NCI-H748 treated with DMSO at 0.1 percent for 48 hours (cell line): Measurements from ENCODE around the gene BOC.

Source experiments
- DNase-seq: peaks from one replicate; lab custom pipeline; 2025; lab: John Stamatoyannopoulos, UW

The BOC gene

DNA sequence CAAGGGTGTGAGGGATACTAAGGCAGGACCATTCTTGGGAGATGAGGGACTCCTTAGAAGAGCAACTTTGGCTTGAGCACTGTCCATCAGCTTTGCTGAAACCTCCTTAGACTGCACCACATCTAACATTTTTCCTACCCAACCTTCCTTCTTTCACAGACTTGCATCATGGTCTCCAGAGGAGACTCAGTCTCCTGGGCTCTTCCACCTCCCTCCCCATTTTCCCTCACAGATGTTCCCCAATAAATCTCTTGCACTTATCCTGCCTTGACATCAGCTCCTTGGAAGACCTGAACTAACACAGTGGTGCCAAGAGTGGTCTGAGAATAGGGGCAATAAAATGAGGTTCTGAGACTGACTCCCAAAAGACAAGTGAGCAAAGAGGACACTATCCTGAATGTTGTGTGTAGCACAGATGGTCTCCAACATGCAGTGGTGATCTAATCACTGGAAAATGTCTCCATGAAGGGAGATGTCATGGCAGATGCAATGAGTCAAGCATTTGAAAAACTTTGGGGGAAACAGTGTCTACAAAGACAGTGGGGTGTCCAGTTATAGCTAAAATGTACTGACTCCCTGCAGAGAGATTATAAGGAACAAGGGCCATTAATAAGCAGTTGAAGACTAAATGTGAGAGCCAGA is 26.0 kb upstream of the BOC start:
- DNase-seq: no peak

DNA sequence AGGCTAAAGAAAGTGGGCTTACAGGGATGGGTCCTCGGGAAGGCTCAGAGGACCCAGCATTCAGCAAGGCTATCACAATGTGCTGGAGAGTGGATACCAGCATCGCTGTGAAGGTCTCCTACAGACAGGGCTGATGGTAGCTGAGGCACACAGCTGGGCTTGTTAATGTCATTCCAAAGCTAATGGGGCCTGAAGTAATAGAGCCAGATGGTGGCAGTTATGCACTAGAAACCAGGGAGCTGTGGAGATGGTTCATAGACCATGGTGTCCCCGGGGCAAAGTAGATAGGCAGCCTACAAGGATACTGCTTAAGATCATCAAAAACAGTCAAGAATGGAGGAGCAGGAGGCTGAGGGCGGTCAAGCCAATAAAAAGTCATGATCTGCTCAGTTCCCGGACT is 24.8 kb upstream of the BOC start:
- DNase-seq: no peak

DNA sequence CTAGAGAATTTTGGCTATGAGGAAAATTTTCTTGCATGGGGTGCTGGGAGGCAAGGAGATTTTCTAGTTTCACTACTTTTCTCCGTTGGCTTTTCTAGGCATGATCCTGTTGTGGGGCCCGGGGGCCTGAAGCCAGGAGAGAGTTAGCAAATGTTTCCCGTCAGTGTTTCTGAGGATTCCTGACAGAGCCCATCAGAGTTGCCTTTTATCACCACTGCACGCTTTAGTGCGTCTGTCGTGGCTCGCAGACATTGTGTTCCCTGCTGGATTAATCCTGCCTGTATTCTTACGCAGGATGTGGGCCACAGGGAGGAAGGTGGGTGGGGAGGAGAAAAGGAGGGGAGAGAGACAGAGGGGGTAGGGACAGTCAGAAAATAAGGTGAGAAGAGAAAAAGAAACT is 18.1 kb upstream of the BOC start:
- no peak for DNase-seq

DNA sequence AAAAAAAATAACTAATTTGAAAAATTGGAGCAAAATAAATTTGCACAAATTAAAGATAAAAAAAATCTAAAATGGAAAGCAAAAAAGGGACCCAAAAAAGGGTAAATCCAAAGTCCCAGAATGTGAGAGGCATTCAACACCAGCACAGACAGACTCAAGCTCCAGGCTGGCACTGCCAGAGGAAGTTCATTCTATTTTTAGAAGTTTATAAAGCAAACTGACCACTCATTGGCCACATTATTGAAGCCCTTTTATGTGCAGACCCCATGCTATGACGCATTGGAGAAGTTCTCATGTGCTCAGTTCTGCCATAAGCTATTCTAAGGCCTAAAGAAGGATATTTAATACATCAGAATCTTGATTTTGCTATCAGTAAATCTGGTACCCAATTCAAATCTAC is 17.6 kb upstream of the BOC start:
- no peak for DNase-seq

DNA sequence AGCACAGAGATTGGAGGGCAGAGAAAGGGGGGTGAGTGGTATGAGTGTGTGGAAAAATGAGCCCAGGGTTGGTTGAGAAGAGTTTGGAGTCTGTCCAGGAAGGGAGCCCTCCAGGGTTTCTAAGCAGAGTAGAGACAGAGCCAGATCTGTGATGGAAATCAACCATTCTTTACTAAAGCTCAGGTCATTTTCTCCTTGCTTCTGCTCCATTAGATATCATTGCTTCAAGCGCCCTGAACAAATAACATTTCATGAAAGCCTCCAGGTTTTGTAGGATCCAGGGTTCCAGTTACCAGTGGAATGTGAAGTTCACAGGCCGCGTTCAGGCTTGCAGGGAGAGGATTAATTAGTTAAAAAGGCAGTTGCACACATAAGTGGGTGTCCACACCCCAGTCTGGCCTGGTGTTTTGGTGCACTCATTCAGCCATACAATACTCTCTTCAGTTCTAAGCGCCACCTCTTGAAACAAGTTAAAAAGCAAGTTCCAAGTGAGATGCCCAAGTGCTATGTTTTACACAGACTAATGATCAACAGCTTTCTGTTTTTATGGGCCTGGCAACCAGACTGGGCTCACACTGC is 16.4 kb upstream of the BOC start:
- DNase-seq: no peak

DNA sequence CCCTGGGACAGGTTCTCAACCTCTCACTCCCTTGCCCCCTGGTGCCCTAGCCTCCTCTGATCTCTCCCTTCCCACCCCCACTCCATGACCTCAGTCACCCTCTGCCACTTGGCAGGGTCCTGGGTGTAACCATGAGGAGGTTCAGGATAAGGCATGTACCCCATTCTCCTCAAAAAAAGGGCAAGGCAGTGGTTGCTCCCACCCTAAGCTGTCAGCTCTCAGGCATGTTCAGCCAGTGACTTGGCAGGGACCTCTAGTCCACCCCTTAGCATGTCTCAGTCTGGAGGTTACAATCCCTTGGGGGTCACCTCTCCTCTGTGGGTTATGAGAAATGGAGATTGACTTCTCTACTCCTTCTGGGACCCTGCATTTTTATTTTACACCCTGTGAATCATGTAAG is 11.0 kb upstream of the BOC start:
- no peak for DNase-seq

DNA sequence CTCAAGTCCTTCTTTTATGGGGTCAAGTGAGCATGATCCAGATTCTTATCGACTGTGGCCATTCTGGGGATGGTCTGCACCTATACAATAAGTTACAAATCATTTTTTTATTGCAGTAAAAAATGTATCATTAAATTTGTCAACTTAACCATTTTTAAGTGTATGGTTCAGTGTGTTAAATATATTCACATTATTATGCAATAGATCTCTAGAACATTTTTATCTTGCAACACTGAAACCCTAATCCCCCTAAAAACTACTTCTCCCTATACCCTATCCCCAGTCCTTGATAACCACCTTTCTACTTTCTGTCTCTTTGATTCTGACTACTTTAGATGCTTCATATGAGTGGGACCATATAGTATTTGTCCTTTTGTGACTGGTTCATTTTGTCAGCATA is 10.4 kb upstream of the BOC start:
- DNase-seq: no peak

DNA sequence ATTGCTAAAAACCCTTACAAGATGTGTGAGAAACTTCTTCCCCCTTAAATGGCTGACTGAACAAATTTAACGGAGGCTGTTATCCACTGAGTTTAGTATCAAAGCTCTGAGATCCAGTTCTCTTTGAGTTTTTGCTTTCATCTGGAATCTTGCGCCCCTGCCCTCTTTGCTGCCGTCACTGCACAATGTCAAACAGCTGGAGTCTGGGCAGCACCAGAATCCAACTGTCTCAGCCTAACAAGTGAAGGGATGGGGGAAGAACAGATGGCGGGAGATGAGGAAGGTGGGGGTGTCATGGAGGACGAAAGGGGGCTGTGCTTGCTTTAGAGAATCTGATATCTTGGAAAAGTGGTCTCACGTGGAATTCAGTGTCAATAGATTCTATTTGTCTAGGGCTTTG is 7.0 kb upstream of the BOC start:
- no peak for DNase-seq

DNA sequence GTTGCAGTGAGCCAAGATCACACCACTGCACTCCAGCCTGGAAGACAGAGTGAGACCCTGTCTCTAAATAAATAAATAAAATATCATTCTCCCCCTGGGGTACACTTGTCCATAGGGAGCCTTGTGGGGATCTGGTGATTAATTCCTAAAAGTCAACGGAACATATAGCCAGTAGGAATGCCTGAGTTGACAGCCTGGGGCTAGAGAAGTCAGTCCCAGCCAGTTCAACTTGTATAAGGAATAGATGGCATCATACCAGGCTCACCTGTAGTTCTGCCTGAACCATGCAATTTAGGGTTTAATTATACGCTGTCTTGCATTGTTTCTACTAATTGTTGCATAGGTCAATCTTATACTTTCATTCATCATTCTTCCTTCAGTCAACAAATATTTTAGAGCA is 5.9 kb upstream of the BOC start:
- DNase-seq: no peak

DNA sequence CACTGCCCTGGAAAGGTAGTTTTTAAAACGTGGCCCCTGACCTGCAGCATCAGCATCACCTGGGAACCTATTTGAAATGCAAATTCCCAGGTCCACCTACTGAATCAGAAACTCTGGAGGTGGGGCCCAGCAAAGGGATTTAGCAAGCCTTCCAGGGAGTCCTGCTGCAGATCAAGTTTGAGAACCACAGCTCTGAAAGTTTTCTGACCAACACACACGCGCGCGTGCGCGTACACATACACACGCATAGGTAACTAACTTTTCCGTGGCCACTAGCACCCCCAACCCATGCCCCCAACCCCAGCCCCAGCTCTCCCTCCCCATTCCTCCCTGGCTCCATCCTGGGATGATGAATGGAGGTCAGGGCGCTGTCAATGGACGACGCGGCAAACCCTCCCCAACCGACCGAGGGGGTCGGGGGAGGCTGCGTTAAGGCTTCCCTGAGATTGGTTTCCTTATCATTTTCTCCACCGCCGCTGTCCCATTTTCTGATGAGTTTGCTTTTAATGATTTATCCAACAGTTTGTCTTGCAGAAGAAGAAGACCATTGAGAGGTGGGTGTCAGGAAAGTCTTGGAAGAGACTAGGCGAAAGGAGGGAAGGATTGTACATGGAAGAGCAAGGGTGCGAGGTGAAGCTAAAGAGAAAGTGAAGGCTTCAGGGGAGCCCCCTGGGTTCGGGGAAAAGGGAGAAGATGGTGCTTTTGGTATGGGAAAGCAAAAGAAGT is 590 bp upstream of the BOC start:
- DNase-seq: no peak

DNA sequence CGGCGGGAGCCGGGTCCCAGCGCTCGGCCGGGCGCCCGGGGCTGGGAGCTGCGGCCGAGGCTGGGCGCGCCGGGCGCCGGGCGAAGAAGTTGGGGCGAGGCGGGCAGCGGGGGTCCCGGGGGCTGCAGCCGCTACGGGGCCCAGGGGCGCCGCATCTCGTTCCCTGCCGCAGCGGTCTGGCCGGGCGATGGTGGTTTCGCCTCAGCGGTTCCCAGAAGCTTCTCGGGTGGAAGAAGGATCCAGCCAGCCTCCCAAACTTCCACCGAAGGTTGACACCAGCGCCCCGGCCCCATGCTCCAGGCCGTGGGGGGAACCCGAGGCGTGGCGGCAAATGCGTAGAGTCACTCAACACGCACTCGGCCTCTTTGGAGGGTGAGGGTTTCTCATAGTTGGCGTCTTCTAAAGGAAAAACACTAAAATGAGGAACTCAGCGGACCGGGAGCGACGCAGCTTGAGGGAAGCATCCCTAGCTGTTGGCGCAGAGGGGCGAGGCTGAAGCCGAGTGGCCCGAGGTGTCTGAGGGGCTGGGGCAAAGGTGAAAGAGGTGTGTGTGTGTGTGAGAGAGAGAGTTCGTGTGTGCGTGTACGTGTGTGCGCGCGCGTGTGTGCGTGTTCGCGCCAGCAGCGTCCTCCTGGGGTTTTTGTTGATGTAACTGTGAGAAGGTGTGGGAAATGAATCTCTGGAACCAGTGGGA is 940 bp downstream of the BOC start:
- DNase-seq: no peak

DNA sequence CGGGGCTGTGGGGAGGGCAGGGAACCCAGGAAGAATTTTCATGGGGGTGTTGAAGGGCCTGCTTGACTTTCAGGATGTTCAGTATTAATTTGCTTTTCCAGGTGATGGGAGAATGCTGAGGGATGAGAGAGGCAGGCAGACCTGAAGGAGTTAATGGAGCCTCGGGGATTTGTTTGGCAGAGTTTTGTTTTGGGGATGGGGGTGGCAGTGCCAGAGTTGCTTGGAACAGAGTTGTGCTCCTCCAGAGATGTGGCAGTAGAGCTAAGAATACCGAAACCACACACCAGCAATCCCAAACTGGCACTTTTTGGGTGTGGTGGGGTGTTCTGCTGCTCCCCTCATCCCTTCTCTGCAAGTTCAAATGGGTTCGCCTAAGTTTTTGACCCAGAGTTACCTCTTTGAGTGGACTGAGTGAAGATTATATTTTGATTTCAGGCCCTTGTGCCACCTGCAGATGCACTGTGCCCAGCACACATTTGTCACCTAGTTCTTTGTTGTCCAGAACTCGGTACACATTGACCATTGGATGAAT is 1.6 kb downstream of the BOC start:
- no peak for DNase-seq

DNA sequence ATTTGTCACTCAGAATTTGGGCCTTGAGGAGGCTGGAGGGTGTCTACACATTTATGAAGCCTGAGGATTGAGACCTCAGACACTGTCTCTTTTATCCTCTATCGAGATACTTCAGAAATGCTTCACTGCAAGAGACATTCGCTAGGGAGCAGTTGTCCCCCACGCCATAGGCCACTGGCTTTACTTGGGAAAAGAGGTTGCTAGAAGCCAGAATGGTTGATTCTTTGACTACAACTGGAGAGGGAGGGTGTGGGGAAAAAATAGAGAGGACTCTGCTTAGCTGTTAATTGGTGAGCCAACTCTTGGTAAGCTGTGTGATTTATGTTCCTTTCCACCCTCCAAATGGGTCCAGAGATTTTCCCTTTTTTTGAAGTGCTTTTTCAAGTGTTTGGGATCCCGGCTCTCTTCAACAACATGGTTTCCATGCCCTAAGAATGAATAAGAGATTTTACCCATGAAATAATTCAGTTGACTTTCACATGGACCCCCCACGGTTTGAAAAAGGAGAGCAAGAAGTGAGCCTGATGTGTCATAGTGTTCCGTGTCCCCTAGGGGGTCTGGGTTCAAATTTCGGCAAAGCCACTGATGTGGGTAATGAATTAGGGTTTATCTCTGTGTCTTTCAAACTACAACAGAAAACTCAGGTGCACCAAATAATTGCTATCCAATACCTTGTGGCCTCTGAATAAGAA is 2.7 kb downstream of the BOC start:
- DNase-seq: no peak

DNA sequence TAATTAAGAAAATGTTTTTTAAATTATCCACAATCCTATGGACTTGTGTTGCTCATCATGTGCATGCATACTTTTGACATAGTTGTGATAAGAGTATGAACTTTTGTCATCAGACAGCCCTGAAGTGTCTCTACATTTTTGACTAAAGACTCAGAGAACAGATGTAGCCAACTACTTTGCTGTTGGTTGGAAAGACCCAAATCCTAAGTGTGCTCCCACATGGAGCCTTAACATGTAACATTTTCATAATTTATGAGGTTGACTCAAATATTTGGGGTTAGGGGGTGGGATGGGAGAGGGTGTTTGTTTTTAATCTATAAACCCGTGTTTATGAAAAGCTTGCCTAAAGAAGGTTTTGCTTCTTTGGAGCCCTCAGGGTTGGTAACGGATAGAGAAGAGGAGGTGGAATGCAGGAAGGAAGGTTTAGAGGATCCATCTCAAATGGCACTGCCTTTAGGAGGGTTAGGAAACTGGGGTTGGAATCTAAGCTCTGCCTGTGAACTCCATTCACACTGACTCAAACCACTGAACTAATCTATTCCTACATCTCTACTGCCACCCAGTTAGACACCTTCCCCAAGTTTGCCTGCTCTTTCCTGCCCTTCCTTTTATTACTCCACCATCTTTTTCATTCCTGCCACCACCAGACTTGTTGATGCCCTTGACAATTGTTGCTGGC is 3.7 kb downstream of the BOC start:
- no peak for DNase-seq

DNA sequence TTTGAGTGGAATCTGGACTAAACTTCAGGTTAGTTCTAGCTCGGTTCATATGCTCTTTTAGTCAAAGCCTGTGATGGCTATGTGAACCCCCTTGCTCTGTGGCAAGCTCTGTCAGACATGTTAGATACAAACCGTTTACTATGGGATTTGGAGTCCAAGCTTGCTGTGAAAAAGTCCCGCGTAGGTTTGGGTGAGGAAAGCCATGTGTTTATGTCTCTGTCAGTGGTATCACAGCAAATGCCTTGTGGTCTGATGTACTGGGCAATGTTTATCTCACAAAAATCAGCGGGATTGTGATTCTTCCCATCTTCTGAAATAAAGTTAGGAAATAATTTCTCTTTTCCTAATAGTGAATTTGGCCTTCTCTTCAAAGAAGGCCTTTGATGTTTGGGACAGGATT is 5.0 kb downstream of the BOC start:
- no peak for DNase-seq

DNA sequence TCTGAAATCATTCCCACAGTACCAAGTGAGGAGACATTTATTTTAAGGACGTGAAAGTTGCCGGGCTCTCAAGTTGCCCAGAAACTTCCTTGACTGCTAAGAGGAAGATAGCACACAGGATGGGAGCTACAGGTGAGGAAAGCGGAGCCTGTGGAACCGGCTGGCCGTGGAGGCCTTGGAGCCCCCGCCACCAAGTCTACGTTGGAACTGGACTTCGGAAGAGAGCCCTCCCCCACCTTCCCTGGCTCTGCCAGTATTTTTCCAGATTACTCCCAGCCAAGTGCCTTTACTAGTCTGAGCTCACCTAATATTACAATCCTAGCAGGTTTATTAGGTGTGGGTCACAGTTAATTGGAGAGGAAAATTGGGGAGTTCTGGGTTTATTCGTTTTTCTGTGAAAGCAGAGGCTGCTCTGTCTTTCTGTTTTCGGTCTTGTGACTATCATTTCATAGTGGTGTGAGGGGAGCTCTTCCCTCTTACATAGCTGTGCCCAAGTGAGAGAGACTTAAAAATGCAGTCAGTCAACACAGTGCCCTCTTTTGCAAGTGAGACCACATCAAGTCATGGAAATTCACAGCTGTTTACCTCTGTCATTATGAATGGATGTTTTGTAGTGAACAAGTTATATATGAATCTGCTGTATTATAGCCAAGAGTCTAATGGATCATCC is 6.8 kb downstream of the BOC start:
- DNase-seq: no peak

DNA sequence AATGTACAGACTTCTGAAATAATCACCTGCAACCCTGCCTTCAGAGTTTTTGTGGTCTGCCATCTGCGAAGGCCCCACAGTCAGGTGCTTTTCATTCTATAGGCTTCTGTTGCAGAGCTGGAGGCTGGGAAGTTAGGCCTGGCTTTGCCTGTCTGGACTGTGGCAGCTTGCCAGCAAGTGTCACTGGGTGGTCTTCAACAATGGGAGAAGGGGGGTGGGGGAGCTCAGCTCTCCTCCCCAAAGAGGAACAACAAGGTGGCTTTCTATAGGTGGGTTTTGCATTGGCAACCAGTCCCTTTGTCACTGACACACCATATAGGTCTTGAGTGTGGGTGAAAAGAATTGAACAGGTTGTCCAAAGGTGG is 7.3 kb downstream of the BOC start:
- DNase-seq: no peak

DNA sequence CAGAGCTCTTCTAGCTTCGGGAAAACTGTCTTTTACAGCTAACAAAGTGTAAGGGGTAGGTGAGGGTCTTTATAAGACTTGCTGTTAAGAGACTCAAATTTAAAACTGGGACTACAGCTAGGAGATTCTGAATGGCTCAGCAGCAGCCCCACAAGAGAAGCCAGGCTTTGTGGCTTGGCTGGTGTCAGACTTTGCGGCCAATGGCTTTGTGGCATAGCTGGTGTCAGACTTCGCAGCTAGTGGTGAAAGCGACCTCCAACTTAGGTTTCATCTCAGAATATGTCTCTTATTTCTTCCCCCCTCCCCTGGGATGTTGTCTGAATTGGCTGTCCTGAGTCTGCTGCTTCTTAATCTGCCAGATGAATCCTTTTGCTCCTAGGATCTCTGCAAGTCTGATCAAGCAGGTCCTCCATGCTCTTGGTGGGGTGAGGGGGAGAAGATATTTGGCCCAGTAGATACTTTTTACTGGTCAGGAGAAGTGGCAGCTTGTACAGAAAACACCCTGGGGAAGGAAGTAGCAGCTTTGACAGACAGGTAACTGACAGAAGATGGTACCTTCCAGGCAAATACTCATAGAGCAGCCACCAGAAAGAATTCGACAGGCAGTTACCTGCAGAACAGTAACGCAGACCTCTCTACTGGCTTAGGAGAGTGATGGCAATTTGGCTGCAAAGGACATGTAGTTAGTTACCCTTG is 8.4 kb downstream of the BOC start:
- DNase-seq: no peak

DNA sequence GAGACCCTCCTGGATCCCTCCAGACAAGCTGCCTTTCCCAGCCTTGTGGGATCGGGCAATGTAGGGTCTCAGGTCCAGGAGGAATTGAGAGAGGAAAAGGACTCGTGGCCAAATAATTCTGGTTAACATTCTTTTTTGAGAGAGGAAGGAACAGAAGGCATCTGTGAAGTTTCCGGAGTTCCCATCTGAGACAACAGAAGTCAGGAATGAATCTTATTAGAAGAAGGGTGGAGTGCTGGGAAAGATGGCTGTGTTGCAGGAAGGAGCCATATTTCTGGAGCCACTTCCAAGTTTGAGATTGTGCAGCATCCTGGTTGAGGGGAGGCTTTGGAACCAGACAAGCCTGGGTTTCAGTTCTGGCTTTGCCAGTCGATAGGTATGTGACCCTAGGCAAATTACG is 9.4 kb downstream of the BOC start:
- no peak for DNase-seq

DNA sequence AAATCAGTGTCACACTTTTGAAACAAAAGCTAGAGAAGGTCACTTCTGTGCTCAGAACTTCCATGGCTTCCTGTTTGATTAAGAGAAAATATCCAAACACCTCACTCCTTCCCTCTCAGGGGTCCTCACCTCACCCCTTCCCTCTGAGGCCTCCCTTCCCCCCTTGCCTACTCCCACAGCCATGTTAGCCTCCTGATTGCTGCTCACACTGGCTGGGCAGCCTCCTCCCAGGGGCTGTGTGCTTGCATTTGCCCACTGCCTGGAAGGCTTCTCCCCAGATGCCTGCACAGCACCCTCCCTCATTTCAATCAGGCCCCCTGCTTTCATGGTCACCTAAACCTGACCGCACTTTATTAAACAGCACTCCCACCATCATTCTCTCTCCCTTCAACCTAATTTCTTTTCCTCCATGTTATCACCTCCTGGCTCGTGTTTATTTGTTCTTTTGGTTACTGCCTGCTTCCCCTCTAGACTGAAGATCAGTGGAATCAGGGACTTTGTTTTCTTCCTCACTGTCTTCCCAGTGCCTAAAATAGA is 10.4 kb downstream of the BOC start:
- DNase-seq: no peak
